GM12891 (cell line): ENCODE measurements around the gene MAFF.

ENCODE experiments used
- POLR2A ChIP-seq: IDR thresholded peaks from 2 replicates; pipeline ENCODE4 v1.6.1; 2011; ENCODE audit warnings: low read depth, low read length, control low read depth
- POLR2AphosphoS5 ChIP-seq: IDR thresholded peaks from 2 replicates; pipeline ENCODE4 v1.6.1; 2011; ENCODE audit warnings: low read depth, low read length, control low read depth
- TAF1 ChIP-seq: IDR thresholded peaks from 2 replicates; pipeline ENCODE4 v1.6.1; 2011; ENCODE audit warnings: low read depth, low read length, control low read depth

- TF ChIP-seq POLR2A (no peak), TAF1 (no peak), POLR2AphosphoS5 (no peak)
Measured at GRCh38 chr22:38220653-38221386, 19.0 kb downstream of the MAFF start.
